ENCODE results near the gene BMX. TPM values are rescaled to one million over a fixed set of nuclear protein-coding genes. Genes with fewer than 3 reads are reported as not detected.

BMX gene
- total RNA-seq, 1 donor from 2014 or later: 4.2 TPM

Other genes with a start within 250 kb of the BMX start
- 1.2 TPM for gene ASB9, start 230.7 kb upstream of the BMX start, total RNA-seq
- gene ASB11, start 185.2 kb upstream of the BMX start, total RNA-seq: not detected
- 11.5 TPM for gene PIGA, start 165.3 kb upstream of the BMX start, total RNA-seq
- 4.6 TPM for gene VEGFD, start 116.4 kb upstream of the BMX start, total RNA-seq
- 36.1 TPM for gene PIR, start 7.5 kb upstream of the BMX start, total RNA-seq
- not detected for gene ACE2, start 100.2 kb downstream of the BMX start, total RNA-seq
- 0.45 TPM for gene CLTRN, start 164.0 kb downstream of the BMX start, total RNA-seq
- 35.9 TPM for gene CA5B, start 237.5 kb downstream of the BMX start, total RNA-seq

All from sciatic nerve (tissue), 1 donor.